Activated naive CD8-positive, alpha-beta T cell (primary cell): ENCODE data around the gene FRAT1.
A peak's percentile ranks its signal among the peaks of the same experiment; 100 is the strongest.
"Not testable (repeated sequence)": the region's sequence is repeated elsewhere in the genome, so short reads cannot be mapped to it uniquely, and the experiment has no call there.

ENCODE experiments used
- H3K27ac Mint-ChIP-seq: one replicate; pipeline ENCODE4 v1.8.0; 2021; ENCODE audit warnings: mixed read lengths
- H3K27me3 Mint-ChIP-seq: one replicate; pipeline ENCODE4 v1.8.0; 2021; ENCODE audit warnings: mixed read lengths
- H3K36me3 Mint-ChIP-seq: one replicate; pipeline ENCODE4 v1.8.0; 2021; ENCODE audit warnings: mixed read lengths
- H3K4me1 Mint-ChIP-seq: one replicate; pipeline ENCODE4 v1.8.0; 2021; ENCODE audit warnings: low read depth, mixed read lengths
- H3K4me3 Mint-ChIP-seq: one replicate; pipeline ENCODE4 v1.8.0; 2021; ENCODE audit warnings: mild to moderate bottlenecking, mixed read lengths
- H3K9me3 Mint-ChIP-seq: one replicate; pipeline ENCODE4 v1.8.0; 2021; ENCODE audit warnings: low read depth, mixed read lengths

Gene FRAT1

GRCh38 chr10:97336942-97337831 is 18.1 kb downstream of the FRAT1 start:
- Mint-ChIP-seq H3K4me1 (peaks cover 21% of the 10 kb centered on the region), H3K36me3 (no peaks in the 10 kb centered on the region), H3K9me3 (no peaks in the 10 kb centered on the region), H3K4me3 (no peak overlapping the region), H3K27me3 (no peaks in the 10 kb centered on the region), H3K27ac (peak overlapping the region; percentile 16)

GRCh38 chr10:97338041-97338440 is 19.0 kb downstream of the FRAT1 start:
- Mint-ChIP-seq H3K4me3 (no peak overlapping the region), H3K9me3 (no peaks in the 10 kb centered on the region), H3K4me1 (peaks cover 12% of the 10 kb centered on the region), H3K36me3 (no peaks in the 10 kb centered on the region), H3K27ac (no peak overlapping the region), H3K27me3 (no peaks in the 10 kb centered on the region)

- Mint-ChIP-seq H3K27ac (no peak overlapping the region), H3K9me3 (no peaks in the 10 kb centered on the region), H3K27me3 (no peaks in the 10 kb centered on the region), H3K36me3 (no peaks in the 10 kb centered on the region), H3K4me1 (peaks cover 2% of the 10 kb centered on the region), H3K4me3 (no peak overlapping the region)
These were observed 22.3 kb downstream of the FRAT1 start for GRCh38 chr10:97341416-97341815.

DNA sequence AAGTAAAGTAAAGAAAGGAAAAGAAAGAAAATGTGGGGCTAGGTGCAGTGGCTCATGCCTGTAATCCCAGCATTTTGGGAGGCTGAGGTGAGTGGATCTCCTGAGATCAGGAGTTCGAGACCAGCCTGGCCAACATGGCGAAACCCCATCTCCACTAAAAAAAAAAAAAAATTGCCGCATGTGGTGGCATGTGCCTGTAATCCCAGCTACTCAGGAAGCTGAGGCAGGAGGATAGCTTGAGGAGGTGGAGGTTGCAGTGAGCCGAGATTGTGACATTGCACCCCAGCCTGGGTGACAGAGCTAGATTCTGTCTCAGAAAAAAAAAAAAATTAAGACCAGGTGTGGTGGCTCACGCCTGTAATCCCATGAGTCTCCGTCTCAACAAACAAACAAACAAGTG is 24.6 kb downstream of the FRAT1 start:
- H3K9me3 Mint-ChIP-seq, H3K4me3 Mint-ChIP-seq, H3K27ac Mint-ChIP-seq, H3K27me3 Mint-ChIP-seq, H3K4me1 Mint-ChIP-seq, H3K36me3 Mint-ChIP-seq: not testable (repeated sequence)

GRCh38 chr10:97347317-97347716 is 28.2 kb downstream of the FRAT1 start:
- Mint-ChIP-seq H3K4me3 (no peak overlapping the region), H3K9me3 (no peaks in the 10 kb centered on the region), H3K27ac (no peak overlapping the region)

DNA sequence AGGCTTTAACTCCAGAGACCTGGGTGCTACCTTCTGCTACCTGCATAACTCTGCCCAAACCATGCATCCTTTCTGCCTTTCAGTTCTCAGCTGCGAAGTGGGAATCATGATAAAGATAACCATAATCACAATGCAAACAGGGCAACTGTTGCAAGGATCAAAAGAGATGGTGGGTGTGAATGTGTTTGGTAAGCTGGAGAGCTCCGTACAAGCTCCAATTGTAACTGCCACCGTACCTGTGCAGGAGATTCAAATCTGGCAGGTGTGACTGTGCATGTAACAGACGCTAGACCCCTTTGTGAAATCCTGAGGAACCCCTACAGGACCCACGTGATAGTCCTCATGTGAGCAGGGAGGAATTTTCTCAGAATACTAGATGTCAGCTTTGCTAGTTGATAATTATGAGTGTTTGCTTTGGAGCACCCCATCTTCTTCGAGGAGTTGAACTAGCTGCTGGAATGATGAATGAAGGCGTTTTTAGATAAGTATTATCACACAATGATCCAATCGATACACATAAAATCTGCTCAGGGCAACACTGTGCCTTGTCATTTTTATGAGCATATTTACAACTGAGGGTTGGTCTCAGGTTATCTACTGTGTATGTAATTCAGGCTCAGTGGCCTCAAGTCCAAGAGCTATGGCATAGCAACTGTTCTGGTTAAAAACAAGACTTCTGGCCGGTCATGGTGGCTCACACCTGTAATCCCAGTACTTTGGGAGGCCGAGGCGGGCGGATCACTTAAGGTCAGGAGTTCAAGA is 30.9 kb downstream of the FRAT1 start:
- no peaks in the 10 kb centered on the region for H3K9me3 Mint-ChIP-seq
- no peak overlapping the region for H3K27ac Mint-ChIP-seq
- H3K27me3 Mint-ChIP-seq, result no peaks in the 10 kb centered on the region
- H3K4me1 Mint-ChIP-seq, result no peaks in the 10 kb centered on the region
- no peak overlapping the region for H3K4me3 Mint-ChIP-seq
- no peaks in the 10 kb centered on the region for H3K36me3 Mint-ChIP-seq

More at GRCh38 chr10:97347317-97347716, 28.2 kb downstream of the FRAT1 start:
- no peaks in the 10 kb centered on the region for H3K4me1 Mint-ChIP-seq
- H3K27me3 Mint-ChIP-seq, result no peaks in the 10 kb centered on the region
- H3K36me3 Mint-ChIP-seq, result no peaks in the 10 kb centered on the region

DNA sequence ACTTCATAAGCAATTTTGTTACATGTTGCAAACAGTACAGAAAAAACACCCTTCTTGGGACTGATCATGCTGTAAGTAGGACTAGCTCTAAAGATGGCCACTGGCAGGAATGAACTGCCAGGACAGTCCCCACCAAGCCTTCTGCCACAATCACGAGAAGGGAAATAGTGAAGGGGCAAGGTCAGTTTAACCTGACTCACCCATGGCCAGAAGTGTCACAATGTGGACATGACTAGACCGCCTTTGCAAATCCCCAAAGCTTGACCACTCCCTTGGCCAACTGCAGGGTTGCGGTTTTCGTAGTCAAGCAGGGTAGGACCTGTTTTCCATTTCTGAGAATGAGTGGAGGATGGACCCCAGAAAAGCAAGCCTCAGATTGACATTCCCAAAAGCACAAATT is 34.9 kb downstream of the FRAT1 start:
- Mint-ChIP-seq H3K4me3 (no peak overlapping the region), H3K27ac (no peak overlapping the region), H3K27me3 (no peaks in the 10 kb centered on the region), H3K4me1 (no peaks in the 10 kb centered on the region), H3K9me3 (no peaks in the 10 kb centered on the region), H3K36me3 (peaks cover 11% of the 10 kb centered on the region)

- Mint-ChIP-seq H3K4me1 (no peaks in the 10 kb centered on the region), H3K9me3 (no peaks in the 10 kb centered on the region), H3K27ac (no peak overlapping the region), H3K4me3 (no peak overlapping the region), H3K27me3 (no peaks in the 10 kb centered on the region), H3K36me3 (peaks cover 13% of the 10 kb centered on the region)
These were observed 36.5 kb downstream of the FRAT1 start for GRCh38 chr10:97355571-97355975.

- Mint-ChIP-seq H3K4me1 (no peaks in the 10 kb centered on the region), H3K27me3 (no peaks in the 10 kb centered on the region), H3K27ac (no peak overlapping the region), H3K36me3 (peaks cover 13% of the 10 kb centered on the region), H3K9me3 (no peaks in the 10 kb centered on the region), H3K4me3 (no peak overlapping the region)
These were observed 37.3 kb downstream of the FRAT1 start for GRCh38 chr10:97356318-97356914.

DNA sequence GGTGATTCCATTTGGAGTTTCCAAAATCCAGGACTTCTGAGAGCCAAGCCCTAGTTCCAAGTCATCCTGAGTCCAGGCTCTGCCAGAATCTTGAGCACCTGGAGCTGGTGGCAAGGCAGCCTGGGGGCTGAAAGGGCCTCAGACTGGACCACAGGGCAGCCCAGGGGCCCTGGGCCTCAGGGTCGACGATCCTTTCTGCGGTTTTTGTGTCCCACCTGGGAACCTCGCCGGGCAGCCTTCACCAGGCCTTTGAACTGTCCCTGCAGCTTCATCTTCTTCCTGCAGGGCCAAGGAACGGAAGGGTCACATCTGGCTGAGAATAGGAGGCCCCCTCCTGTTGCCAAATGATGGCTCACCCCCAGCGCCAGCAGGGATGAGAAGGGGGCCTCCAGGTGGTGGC is 37.8 kb downstream of the FRAT1 start:
- Mint-ChIP-seq H3K27me3 (no peaks in the 10 kb centered on the region), H3K36me3 (peaks cover 13% of the 10 kb centered on the region), H3K4me1 (no peaks in the 10 kb centered on the region), H3K4me3 (no peak overlapping the region), H3K9me3 (no peaks in the 10 kb centered on the region), H3K27ac (no peak overlapping the region)

GRCh38 chr10:97358349-97358748 is 39.3 kb downstream of the FRAT1 start:
- no peak overlapping the region for H3K27ac Mint-ChIP-seq

GRCh38 chr10:97358781-97359180 is 39.7 kb downstream of the FRAT1 start:
- H3K36me3 Mint-ChIP-seq, result peaks cover 16% of the 10 kb centered on the region
- no peaks in the 10 kb centered on the region for H3K27me3 Mint-ChIP-seq
- H3K4me1 Mint-ChIP-seq, result no peaks in the 10 kb centered on the region
- H3K4me3 Mint-ChIP-seq, result no peak overlapping the region
- no peak overlapping the region for H3K27ac Mint-ChIP-seq
- H3K9me3 Mint-ChIP-seq, result no peaks in the 10 kb centered on the region

More at GRCh38 chr10:97358349-97358748, 39.3 kb downstream of the FRAT1 start:
- no peak overlapping the region for H3K4me3 Mint-ChIP-seq
- H3K9me3 Mint-ChIP-seq, result no peaks in the 10 kb centered on the region
- H3K27me3 Mint-ChIP-seq, result no peaks in the 10 kb centered on the region
- no peaks in the 10 kb centered on the region for H3K4me1 Mint-ChIP-seq
- peaks cover 16% of the 10 kb centered on the region for H3K36me3 Mint-ChIP-seq

GRCh38 chr10:97360705-97361536 is 41.9 kb downstream of the FRAT1 start:
- Mint-ChIP-seq H3K27me3 (no peaks in the 10 kb centered on the region), H3K4me3 (no peak overlapping the region), H3K4me1 (no peaks in the 10 kb centered on the region), H3K27ac (no peak overlapping the region), H3K36me3 (peaks cover 15% of the 10 kb centered on the region), H3K9me3 (no peaks in the 10 kb centered on the region)

GRCh38 chr10:97361537-97361901 is 42.4 kb downstream of the FRAT1 start:
- Mint-ChIP-seq H3K4me3 (no peak overlapping the region), H3K9me3 (no peaks in the 10 kb centered on the region), H3K36me3 (peaks cover 12% of the 10 kb centered on the region), H3K4me1 (no peaks in the 10 kb centered on the region), H3K27ac (no peak overlapping the region), H3K27me3 (no peaks in the 10 kb centered on the region)
